H1 (cell line): ENCODE data around the gene GCK. TPM values are rescaled to one million over a fixed set of nuclear protein-coding genes. Genes with fewer than 3 reads are reported as not detected.

Experiments
- CTCF ChIA-PET: fragments of 300-600 bp; sonication (Branson Sonifier 250); formaldehyde crosslinking; loops from one replicate; lab custom pipeline; 2021; ENCODE audit not compliant: partially characterized antibody; lab: Charles Lee
- POLR2A ChIA-PET: fragments of 300-600 bp; sonication (Branson Sonifier 250); formaldehyde crosslinking; loops from one replicate; lab custom pipeline; 2021; ENCODE audit warnings: inconsistent platforms; ENCODE audit not compliant: partially characterized antibody; lab: Charles Lee
- DNase-seq, 2 experiments: peaks; one replicate each; pipeline versions ENCODE4 v3.0.0 to v3.0.0-alpha.2; 2010 to 2022; ENCODE audit warnings: low spot score in 2 of 2, low read depth in 1 of 2, mixed read lengths in 1 of 2
- FAIRE-seq: peaks from 2 replicates; lab custom pipeline; 2011; peaks lifted over from hg19 to GRCh38; lab: Jason Lieb, UNC
- H2AFZ ChIP-seq: 2 replicates; pipeline ENCODE4 v1.8.1; 2012; ENCODE audit warnings: low read length, inconsistent platforms
- H2AK5ac ChIP-seq: 2 replicates; pipeline ENCODE4 v1.6.1; 2013; ENCODE audit warnings: low read depth, low read length
- H2BK120ac ChIP-seq: replicated peaks from 2 replicates; pipeline ENCODE3; 2013; ENCODE audit warnings: low read depth, low read length, inconsistent platforms
- H2BK12ac ChIP-seq: 2 replicates; pipeline ENCODE4 v1.6.1; 2013; ENCODE audit warnings: low read depth, low read length
- H2BK15ac ChIP-seq: 2 replicates; pipeline ENCODE4 v1.6.1; 2013; ENCODE audit warnings: low read length
- H2BK20ac ChIP-seq: 2 replicates; pipeline ENCODE4 v1.6.1; 2013; ENCODE audit warnings: low read length
- H2BK5ac ChIP-seq: 2 replicates; pipeline ENCODE4 v1.6.1; 2013; ENCODE audit warnings: low read depth, low read length
- H3K14ac ChIP-seq: 2 replicates; pipeline ENCODE4 v1.6.1; 2013; ENCODE audit warnings: inconsistent platforms; ENCODE audit not compliant: insufficient read length
- H3K18ac ChIP-seq: 2 replicates; pipeline ENCODE4 v1.6.1; 2013; ENCODE audit warnings: low read length; ENCODE audit errors: extremely low read depth
- H3K23ac ChIP-seq: 2 replicates; pipeline ENCODE4 v1.6.1; 2013; ENCODE audit warnings: inconsistent platforms; ENCODE audit not compliant: insufficient read length
- H3K23me2 ChIP-seq: 2 replicates; pipeline ENCODE4 v1.6.1; 2013; ENCODE audit warnings: low read depth, low read length
- H3K27ac ChIP-seq: 2 replicates; pipeline ENCODE4 v1.6.1; 2011; ENCODE audit warnings: low read depth, low read length, inconsistent platforms
- H3K27me3 ChIP-seq, 4 experiments: replicated peaks in 1 of 4; 1 replicate in 1 of 4; 2 replicates in 3 of 4; pipeline versions ENCODE4 v1.6.1 to v1.8.1; 2011 to 2013; ENCODE audit warnings: low read length in 3 of 4, mild to moderate bottlenecking in 3 of 4, inconsistent platforms in 2 of 4, mixed read lengths in 2 of 4, moderate library complexity in 1 of 4; ENCODE audit not compliant: control insufficient read depth in 3 of 4, insufficient read depth in 3 of 4; ENCODE audit errors: extremely low read depth in 1 of 4
- H3K36me3 ChIP-seq, 4 experiments: 2 replicates each; pipeline versions ENCODE4 v1.6.1 to v1.8.1; 2011 to 2013; ENCODE audit warnings: mild to moderate bottlenecking in 4 of 4, low read length in 3 of 4, moderate library complexity in 2 of 4, control low read depth in 1 of 4, inconsistent platforms in 1 of 4; ENCODE audit not compliant: insufficient read depth in 4 of 4, control insufficient read depth in 2 of 4
- H3K4ac ChIP-seq: replicated peaks from 2 replicates; pipeline ENCODE3; 2013; ENCODE audit warnings: low read length, low read depth, mixed read lengths, inconsistent platforms; ENCODE audit not compliant: insufficient read length
- H3K4me1 ChIP-seq, 4 experiments: replicated peaks in 1 of 4; 1 replicate in 1 of 4; 2 replicates in 3 of 4; pipeline versions ENCODE4 v1.6.1 to v1.8.1; 2011 to 2013; ENCODE audit warnings: low read length in 3 of 4, inconsistent platforms in 2 of 4, mixed read lengths in 1 of 4; ENCODE audit not compliant: insufficient read depth in 4 of 4, control insufficient read depth in 3 of 4
- H3K4me2 ChIP-seq, 2 experiments: 2 replicates each; pipeline versions ENCODE4 v1.6.1 to v1.8.1; 2011 to 2013; ENCODE audit warnings: low read depth in 2 of 2, low read length in 2 of 2, control low read depth in 1 of 2, inconsistent platforms in 1 of 2, mild to moderate bottlenecking in 1 of 2; ENCODE audit not compliant: insufficient read depth in 1 of 2
- H3K4me3 ChIP-seq, 4 experiments: fragments of 200-600, 300-600 bp in 1 of 4; sonication (generic), shearing (Covaris generic), sonication (Bioruptor Twin) in 1 of 4; 2 replicates each; pipeline versions ENCODE4 v1.5.1 to v1.8.1; 2011 to 2016; ENCODE audit warnings: low read length in 4 of 4, low read depth in 3 of 4, control low read depth in 2 of 4, inconsistent platforms in 2 of 4, mild to moderate bottlenecking in 2 of 4, mixed read lengths in 1 of 4, moderate library complexity in 1 of 4; ENCODE audit not compliant: insufficient read depth in 2 of 4; ENCODE audit errors: extremely low read depth in 1 of 4
- H3K56ac ChIP-seq: replicated peaks from 2 replicates; pipeline ENCODE3; 2013; ENCODE audit warnings: low read depth, mild to moderate bottlenecking, mixed read lengths, low read length, inconsistent platforms; ENCODE audit not compliant: insufficient read length
- H3K79me1 ChIP-seq: 2 replicates; pipeline ENCODE4 v1.6.1; 2013; ENCODE audit warnings: low read depth, low read length, control low read depth
- H3K79me2 ChIP-seq, 2 experiments: 2 replicates each; pipeline versions ENCODE4 v1.6.1 to v1.8.1; 2012 to 2013; ENCODE audit warnings: low read length in 2 of 2, mild to moderate bottlenecking in 2 of 2, inconsistent platforms in 1 of 2; ENCODE audit not compliant: insufficient read depth in 2 of 2, control insufficient read depth in 1 of 2
- H3K9ac ChIP-seq, 4 experiments: replicated peaks in 1 of 4; 1 replicate in 1 of 4; 2 replicates in 3 of 4; pipeline versions ENCODE4 v1.6.1 to v1.8.1; 2011 to 2013; ENCODE audit warnings: low read depth in 3 of 4, low read length in 3 of 4, control low read depth in 2 of 4, mild to moderate bottlenecking in 2 of 4, moderate library complexity in 2 of 4, inconsistent platforms in 1 of 4; ENCODE audit errors: extremely low read depth in 1 of 4
- H3K9me3 ChIP-seq, 2 experiments: 2 replicates each; pipeline versions ENCODE4 v1.6.1 to v1.8.1; 2012 to 2013; ENCODE audit warnings: mild to moderate bottlenecking in 2 of 2, moderate library complexity in 2 of 2, control low read depth in 1 of 2, inconsistent platforms in 1 of 2, low read depth in 1 of 2, low read length in 1 of 2, mixed read lengths in 1 of 2; ENCODE audit not compliant: insufficient read depth in 2 of 2
- H4K20me1 ChIP-seq, 2 experiments: replicated peaks in 1 of 2; 2 replicates each; pipeline versions ENCODE3 to v1.8.1; 2011 to 2013; ENCODE audit warnings: inconsistent platforms in 2 of 2, low read length in 2 of 2, mild to moderate bottlenecking in 1 of 2; ENCODE audit not compliant: insufficient read depth in 2 of 2, control insufficient read depth in 1 of 2
- H4K5ac ChIP-seq: 2 replicates; pipeline ENCODE4 v1.6.1; 2013; ENCODE audit warnings: low read length, low read depth, mixed read lengths, inconsistent platforms; ENCODE audit not compliant: insufficient read length
- H4K8ac ChIP-seq: 2 replicates; pipeline ENCODE4 v1.8.0; 2013; ENCODE audit warnings: mild to moderate bottlenecking, moderate library complexity, low read length, inconsistent platforms; ENCODE audit not compliant: insufficient read depth; ENCODE audit errors: extremely low read depth
- H4K91ac ChIP-seq: replicated peaks from 2 replicates; pipeline ENCODE3; 2013; ENCODE audit warnings: low read length, mixed read lengths, inconsistent platforms; ENCODE audit not compliant: insufficient read length
- BRCA1 ChIP-seq: IDR thresholded peaks from 2 replicates; pipeline ENCODE4 v1.6.1; 2012; ENCODE audit warnings: low read depth, low read length, improper control_type of control experiment
- EZH2 ChIP-seq: fragments of 200-600 bp; sonication (generic); IDR thresholded peaks from 2 replicates; pipeline ENCODE4 v1.7.1; 2012; ENCODE audit warnings: low read depth, mild to moderate bottlenecking, moderate library complexity, low read length, inconsistent platforms; ENCODE audit not compliant: severe bottlenecking
- HDAC2 ChIP-seq, 2 experiments: fragments of 300-600 bp in 1 of 2; sonication (generic) in 1 of 2; IDR thresholded peaks; 2 replicates each; pipeline ENCODE4 v1.6.1; 2011 to 2012; ENCODE audit warnings: low read depth in 2 of 2, low read length in 2 of 2, mild to moderate bottlenecking in 2 of 2, moderate library complexity in 2 of 2, borderline replicate concordance in 1 of 2, inconsistent platforms in 1 of 2
- RFX5 ChIP-seq: IDR thresholded peaks from 2 replicates; pipeline ENCODE4 v1.6.1; 2011; ENCODE audit warnings: low read depth, low read length, improper control_type of control experiment, borderline replicate concordance
- SP2 ChIP-seq: IDR thresholded peaks from 2 replicates; pipeline ENCODE4 v1.6.1; 2012; ENCODE audit warnings: mild to moderate bottlenecking, low read length, inconsistent platforms
- TEAD4 ChIP-seq: IDR thresholded peaks from 2 replicates; pipeline ENCODE4 v1.6.1; 2012; ENCODE audit warnings: low read depth, low read length, inconsistent platforms, mixed read lengths
- YY1 ChIP-seq: IDR thresholded peaks from 2 replicates; pipeline ENCODE4 v1.6.1; 2011; ENCODE audit warnings: low read depth, mild to moderate bottlenecking, low read length
- WGBS, 2 experiments: shearing (Covaris generic) in 1 of 2; methylation state at CpG; one replicate each; pipeline versions ENCODE4 v1.1.6 to v1.1.7; 2013 to 2015; ENCODE audit warnings: low lambda C conversion rate in 2 of 2, mixed read lengths in 2 of 2, inconsistent platforms in 1 of 2, low coverage in 1 of 2, missing lambda C conversion rate in 1 of 2; ENCODE audit not compliant: insufficient replicate concordance in 2 of 2, insufficient coverage in 1 of 2, insufficient read length in 1 of 2; ENCODE audit errors: extremely low coverage in 1 of 2, missing lambda C conversion rate in 1 of 2; 5-methylcytosine and 5-hydroxymethylcytosine counted together
- polyA plus RNA-seq, 7 experiments: library from polyadenylated mRNA; depleted of rRNA in 3 of 7; stranded (reverse) in 5 of 7; unstranded in 2 of 7; fragments of >200 nt in 5 of 7; fragments of 200-250 nt in 2 of 7; gene quantifications; 1 replicate in 5 of 7; 2 replicates in 1 of 7; 4 replicates in 1 of 7; pipeline versions ENCODE4 v1.2.1 to v1.2.3, GENCODE V29; 2011 to 2013; ENCODE audit warnings: missing spikeins in 2 of 7, mixed read lengths in 2 of 7
- total RNA-seq: library from RNA; stranded (reverse); fragmentation: NEBNext Ultra II Directional; extraction: Animal tissue kit (Norgen Biotek cat#: 25700); gene quantifications from 2 replicates; pipeline ENCODE4 v1.2.1, GENCODE V29; 2021

GCK gene
- total and polyA plus RNA-seq, 2 of the 8 experiments (the other 6 are each of a cell fraction or from before 2014, with no cell fraction given): 2.4 to 4.9 TPM

DNA sequence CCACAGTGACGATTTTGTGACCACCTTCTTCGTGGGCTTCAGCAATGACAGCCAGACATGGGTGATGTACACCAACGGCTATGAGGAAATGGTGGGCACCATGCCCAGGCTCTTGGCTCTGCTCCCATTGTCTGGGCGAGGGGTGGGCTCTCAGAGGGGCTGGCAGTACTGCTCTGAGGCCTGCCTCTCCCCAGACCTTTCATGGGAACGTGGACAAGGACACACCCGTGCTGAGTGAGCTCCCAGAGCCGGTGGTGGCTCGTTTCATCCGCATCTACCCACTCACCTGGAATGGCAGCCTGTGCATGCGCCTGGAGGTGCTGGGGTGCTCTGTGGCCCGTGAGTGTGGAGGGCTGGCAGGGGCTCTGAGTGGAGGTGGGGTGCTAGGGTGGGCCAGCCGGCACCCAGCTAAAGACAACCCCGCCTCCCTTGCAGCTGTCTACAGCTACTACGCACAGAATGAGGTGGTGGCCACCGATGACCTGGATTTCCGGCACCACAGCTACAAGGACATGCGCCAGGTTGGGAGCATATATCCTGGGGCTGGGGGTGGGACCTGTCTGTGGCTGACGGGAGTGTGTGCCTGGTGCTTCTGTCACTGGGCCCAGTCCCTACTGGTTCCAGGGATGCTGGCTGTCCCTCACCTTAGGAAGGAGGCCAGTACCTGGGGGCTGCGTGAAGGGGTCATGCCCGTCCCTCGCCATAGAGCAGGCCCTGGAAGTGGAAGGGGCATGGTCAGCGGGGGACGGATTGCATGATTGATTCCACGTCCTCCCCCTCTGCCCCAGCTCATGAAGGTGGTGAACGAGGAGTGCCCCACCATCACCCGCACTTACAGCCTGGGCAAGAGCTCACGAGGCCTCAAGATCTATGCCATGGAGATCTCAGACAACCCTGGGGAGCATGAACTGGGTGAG is 78.3 kb downstream of the GCK start:
- H3K27ac ChIP-seq: no peak overlapping the region
- POLR2A ChIA-PET: interaction anchor here (0.8 to 3.4 kb wide), 9 partner anchors 9 to 47 kb away, joined by 3 to 50 read pairs (median 4); partner anchors contain the start of gene POLD2
- H2BK5ac ChIP-seq: no peak overlapping the region
- no peak overlapping the region for H4K91ac ChIP-seq
- no peaks in the 10 kb centered on the region for H3K79me2 ChIP-seq
- H3K9me3 ChIP-seq: no peaks in the 10 kb centered on the region
- H3K14ac ChIP-seq: no peak overlapping the region
- H3K18ac ChIP-seq: no peak overlapping the region
- no peak overlapping the region for H3K56ac ChIP-seq
- H3K23ac ChIP-seq: no peak overlapping the region
- no peak overlapping the region for H2AFZ ChIP-seq
- H2BK120ac ChIP-seq: no peak overlapping the region
- H3K23me2 ChIP-seq: no peaks in the 10 kb centered on the region
- no peak overlapping the region for H2AK5ac ChIP-seq
- WGBS, 2 experiments: 92% methylated on average over 26 of the region's 27 CpGs; no CpG with 5 or more reads in 1 of the 2 experiments
- H3K79me1 ChIP-seq: no peaks in the 10 kb centered on the region
- no peak overlapping the region for H4K5ac ChIP-seq
- H4K8ac ChIP-seq: no peak overlapping the region; the same call in 1 of the 2 replicates
- H3K4me1 ChIP-seq: peaks cover 0 to 2% (median 0%) of the 10 kb centered on the region in 4 experiments; a peak in 1 of 7 replicates
- peaks cover 0 to 11% of the 10 kb centered on the region in 2 experiments for H4K20me1 ChIP-seq
- no peak overlapping the region for H3K4me2 ChIP-seq
- no peak overlapping the region for H3K4me3 ChIP-seq
- no peak overlapping the region for H2BK20ac ChIP-seq
- CTCF ChIA-PET: interaction anchor here (0.8 to 2.6 kb wide), 9 partner anchors 9 to 91 kb away, joined by 3 to 10 read pairs (median 4); partner anchors contain the start of gene PGAM2
- no peak overlapping the region for H3K4ac ChIP-seq
- no peak overlapping the region for H2BK12ac ChIP-seq
- no peaks in the 10 kb centered on the region for H3K27me3 ChIP-seq
- no peak overlapping the region for H2BK15ac ChIP-seq
- no peak overlapping the region for H3K9ac ChIP-seq
- peaks cover 5 to 26% (median 11%) of the 10 kb centered on the region in 4 experiments; a peak in 6 of 8 replicates for H3K36me3 ChIP-seq
- DNase-seq (no peak), FAIRE-seq (no peak)
- no peak for TF ChIP-seq HDAC2 (IDR thresholded peaks at IDR 0.05; ENCODE audit: borderline replicate concordance in 1 of 2, low read depth in 2 of 2, low read length in 2 of 2)
- no peak for TF ChIP-seq BRCA1
- no peak for TF ChIP-seq EZH2
- no peak for TF ChIP-seq RFX5
- TF ChIP-seq YY1: no peak
- TF ChIP-seq SP2: no peak
- TF ChIP-seq TEAD4: no peak
